HepG2 (cell line): Measurements from ENCODE around the gene CLP1. TPM values are rescaled to one million over a fixed set of nuclear protein-coding genes. Genes with fewer than 3 reads are reported as not detected.

ENCODE experiments used
- ASH2L ChIP-seq: fragments of 300-600, 200-600 bp; sonication (generic); IDR thresholded peaks from 2 replicates; pipeline ENCODE4 v1.7.0; 2017; ENCODE audit warnings: low read depth, mild to moderate bottlenecking, moderate library complexity, mixed read lengths, low read length; ENCODE audit not compliant: insufficient read length
- ATAD3A ChIP-seq: sonication (generic); formaldehyde crosslinking; IDR thresholded peaks from 2 replicates; pipeline ENCODE4 v1.4.0; 2020; ENCODE audit warnings: missing genetic modification reagents
- CC2D1A ChIP-seq: sonication (generic); formaldehyde crosslinking; IDR thresholded peaks from 2 replicates; pipeline ENCODE4 v1.8.1; 2023; ENCODE audit warnings: mild to moderate bottlenecking, missing genetic modification reagents
- CREM ChIP-seq, 2 experiments: sonication (generic) in 1 of 2; formaldehyde crosslinking in 1 of 2; IDR thresholded peaks; 2 replicates each; pipeline versions ENCODE4 v1.4.0 to v1.6.1; 2016 to 2020; ENCODE audit warnings: antibody characterized with exemption in 1 of 2, mild to moderate bottlenecking in 1 of 2, missing genetic modification reagents in 1 of 2
- E2F1 ChIP-seq: sonication (generic); formaldehyde crosslinking; IDR thresholded peaks from 2 replicates; pipeline ENCODE4 v1.5.0; 2020; ENCODE audit warnings: missing genetic modification reagents
- EP300 ChIP-seq, 3 experiments: sonication (generic) in 1 of 3; formaldehyde crosslinking in 1 of 3; IDR thresholded peaks; 2 replicates each; pipeline versions ENCODE4 v1.5.1 to v1.6.1; 2011 to 2020; ENCODE audit warnings: low read depth in 2 of 3, low read length in 2 of 3, borderline replicate concordance in 1 of 3, improper control_type of control experiment in 1 of 3, mild to moderate bottlenecking in 1 of 3, missing genetic modification reagents in 1 of 3, moderate library complexity in 1 of 3
- HNRNPLL ChIP-seq: fragments of 200-400 bp; formaldehyde crosslinking; IDR thresholded peaks from 2 replicates; pipeline ENCODE4 v1.6.1; 2017; ENCODE audit warnings: mild to moderate bottlenecking, low read depth, low read length; ENCODE audit not compliant: poor library complexity, severe bottlenecking
- KLF16 ChIP-seq, 2 experiments: sonication (generic) in 1 of 2; formaldehyde crosslinking in 1 of 2; IDR thresholded peaks; 2 replicates each; pipeline versions ENCODE4 v1.6.1 to v1.8.0; 2016 to 2023; ENCODE audit warnings: missing genetic modification reagents in 2 of 2, missing compliant biosample characterization in 1 of 2
- MXI1 ChIP-seq: IDR thresholded peaks from 3 replicates; pipeline ENCODE4 v1.6.1; 2012; ENCODE audit warnings: low read depth, low read length, inconsistent platforms, borderline replicate concordance
- NRL ChIP-seq: sonication (generic); formaldehyde crosslinking; IDR thresholded peaks from 2 replicates; pipeline ENCODE4 v1.5.0; 2020; ENCODE audit warnings: missing genetic modification reagents, mild to moderate bottlenecking, moderate library complexity, borderline replicate concordance
- POLR2G ChIP-seq: fragments of 200-400 bp; formaldehyde crosslinking; IDR thresholded peaks from 2 replicates; pipeline ENCODE4 v1.6.1; 2018; ENCODE audit warnings: mild to moderate bottlenecking, low read depth, low read length, moderate library complexity
- RNF2 ChIP-seq: fragments of 450-650 bp; conservative IDR thresholded peaks from 2 replicates; pipeline ENCODE4 v1.6.1; 2016; ENCODE audit warnings: low read depth
- TAF15 ChIP-seq: fragments of 200-400 bp; formaldehyde crosslinking; IDR thresholded peaks from one replicate; pipeline ENCODE4 v1.6.1; 2018; ENCODE audit warnings: mild to moderate bottlenecking, low read depth, low read length; ENCODE audit not compliant: poor library complexity, severe bottlenecking
- TCF12 ChIP-seq, 2 experiments: fragments of 450-650 bp in 1 of 2; sonication (generic) in 1 of 2; formaldehyde crosslinking in 1 of 2; IDR thresholded peaks; 2 replicates each; pipeline versions ENCODE4 v1.6.1 to v1.8.0; 2017 to 2022; ENCODE audit warnings: antibody characterized with exemption in 1 of 2, mild to moderate bottlenecking in 1 of 2, missing genetic modification reagents in 1 of 2, moderate library complexity in 1 of 2
- ZFP36L2 ChIP-seq: sonication (generic); formaldehyde crosslinking; IDR thresholded peaks from 2 replicates; pipeline ENCODE4 v1.4.0; 2020; ENCODE audit warnings: missing genetic modification reagents
- ZFP90 ChIP-seq: sonication (generic); formaldehyde crosslinking; IDR thresholded peaks from 2 replicates; pipeline ENCODE4 v1.8.0; 2022; ENCODE audit warnings: missing genetic modification reagents, mild to moderate bottlenecking, inconsistent platforms, borderline replicate concordance
- ZFX ChIP-seq: sonication (generic); formaldehyde crosslinking; IDR thresholded peaks from 2 replicates; pipeline ENCODE4 v1.4.0; 2020; ENCODE audit warnings: mild to moderate bottlenecking, low read depth, missing genetic modification reagents, moderate library complexity
- ZMAT5 ChIP-seq: sonication (generic); formaldehyde crosslinking; IDR thresholded peaks from 2 replicates; pipeline ENCODE4 v1.5.0; 2020; ENCODE audit warnings: mild to moderate bottlenecking, low read depth, missing genetic modification reagents, borderline replicate concordance
- ZNF503 ChIP-seq: sonication (generic); formaldehyde crosslinking; IDR thresholded peaks from 2 replicates; pipeline ENCODE4 v1.4.0; 2020; ENCODE audit warnings: missing genetic modification reagents
- ZNF552 ChIP-seq: sonication (generic); formaldehyde crosslinking; IDR thresholded peaks from 2 replicates; pipeline ENCODE4 v1.9.0; 2022; ENCODE audit warnings: missing genetic modification reagents, mild to moderate bottlenecking, borderline replicate concordance
- ZNF761 ChIP-seq: sonication (generic); formaldehyde crosslinking; conservative IDR thresholded peaks from 2 replicates; pipeline ENCODE4 v1.4.0; 2020; ENCODE audit warnings: mild to moderate bottlenecking, missing genetic modification reagents
- ZNF792 ChIP-seq: IDR thresholded peaks from 2 replicates; pipeline ENCODE4 v1.6.1; 2016
- ZSCAN21 ChIP-seq: sonication (generic); formaldehyde crosslinking; IDR thresholded peaks from 2 replicates; pipeline ENCODE4 v1.8.0; 2022; ENCODE audit warnings: mild to moderate bottlenecking, missing genetic modification reagents, moderate library complexity, borderline replicate concordance
- polyA plus RNA-seq, 8 experiments: library from polyadenylated mRNA; depleted of rRNA in 3 of 8; stranded (reverse) in 7 of 8; unstranded in 1 of 8; fragments of >200 nt; fragmentation: Illumina TruSeq in 4 of 8; extraction: Trizol in 4 of 8; gene quantifications; 2 replicates each; pipeline versions ENCODE4 v1.2.1 to v1.2.3, GENCODE V29; 2011 to 2016; ENCODE audit warnings: low read depth in 4 of 8, missing spikeins in 1 of 8, mixed read lengths in 1 of 8; ENCODE audit not compliant: insufficient read depth in 1 of 8
- total RNA-seq, 5 experiments: library from RNA; depleted of rRNA; stranded (reverse); fragments of >200 nt; fragmentation: Illumina TruSeq; extraction: Trizol; gene quantifications; 2 replicates each; pipeline ENCODE4 v1.2.3, GENCODE V29; 2016; ENCODE audit warnings: low read depth in 1 of 5

Gene CLP1
- total and polyA plus RNA-seq, 2 of the 13 experiments (the other 11 are each of a cell fraction or from before 2014, with no cell fraction given) = 14.6 to 24.8 TPM

- peak; percentile 54; the same call in 1 of the 2 replicates for TF ChIP-seq E2F1 (CRISPR knock-in tag)
- TF ChIP-seq ZFP36L2 (CRISPR knock-in tag) = no peak
- TF ChIP-seq ZNF503 = no peak
- no peak; a peak in 1 of 4 replicates for TF ChIP-seq EP300 (IDR thresholded peaks at IDR 0.05; ENCODE audit: low read depth in 2 of 2, low read length in 2 of 2)
- TF ChIP-seq EP300 (CRISPR knock-in tag; IDR thresholded peaks at IDR 0.05; ENCODE audit: borderline replicate concordance) = no peak
- peak; percentile 69 for TF ChIP-seq HNRNPLL
- 0 out of 2 replicates have a peak, but pooled peaks have one; percentile 25 for TF ChIP-seq CC2D1A (CRISPR knock-in tag)
- peak; percentile 30; the same call in 1 of the 2 replicates for TF ChIP-seq ZFP90 (CRISPR knock-in tag)
- TF ChIP-seq ZMAT5 (CRISPR knock-in tag) = no peak
- no peak for TF ChIP-seq NRL (CRISPR knock-in tag)
- TF ChIP-seq TAF15 = peak; percentile 70
- peak in 1 of 2 experiments; percentile 66; a peak in 2 of 4 replicates for TF ChIP-seq KLF16 (CRISPR knock-in tag; IDR thresholded peaks at IDR 0.05)
- peak; percentile 79; the same call in 1 of the 2 replicates for TF ChIP-seq ZNF761
- peak; percentile 79 for TF ChIP-seq POLR2G
- no peak; the same call in 1 of the 2 replicates for TF ChIP-seq ZNF552 (CRISPR knock-in tag)
- TF ChIP-seq CREM (IDR thresholded peaks at IDR 0.05) = no peak
- TF ChIP-seq CREM (CRISPR knock-in tag; IDR thresholded peaks at IDR 0.05) = no peak
- TF ChIP-seq TCF12 (IDR thresholded peaks at IDR 0.05) = no peak
- TF ChIP-seq TCF12 (CRISPR knock-in tag; IDR thresholded peaks at IDR 0.05) = peak; percentile 71
- peak; percentile 73; the same call in 1 of the 2 replicates for TF ChIP-seq RNF2
- peak; percentile 47; the same call in 1 of the 2 replicates for TF ChIP-seq ZSCAN21 (CRISPR knock-in tag)
- peak; percentile 80; the same call in 2 of the 3 replicates for TF ChIP-seq MXI1
- TF ChIP-seq ZFX (CRISPR knock-in tag) = peak; percentile 80
- no peak for TF ChIP-seq ATAD3A (CRISPR knock-in tag)
- peak; percentile 52 for TF ChIP-seq ASH2L
- 0 out of 2 replicates have a peak, but pooled peaks have one; percentile 19 for TF ChIP-seq ZNF792 (CRISPR knock-in tag)
Observed at GRCh38 chr11:57667736-57668433, 10.3 kb downstream of the CLP1 start, which contains the start of gene ZDHHC5 (continued).
